GM21529 (cell line): ENCODE measurements around the gene AGAP1.

Source experiments
- ATAC-seq: cut with Tn5 transposase; IDR thresholded peaks from one replicate; pipeline ENCODE4 v1.9.1; 2021; ENCODE audit not compliant: unreplicated experiment

Gene AGAP1

GRCh38 chr2:235703711-235704295, 210.0 kb downstream of the AGAP1 start:
- no peak for ATAC-seq

- no peak for ATAC-seq
Observed at GRCh38 chr2:235705296-235705695, 211.5 kb downstream of the AGAP1 start.

GRCh38 chr2:235706506-235706905, 212.7 kb downstream of the AGAP1 start:
- no peak for ATAC-seq

- no peak for ATAC-seq
Observed at GRCh38 chr2:235707411-235708096, 213.7 kb downstream of the AGAP1 start.

GRCh38 chr2:235709124-235709813, 215.4 kb downstream of the AGAP1 start:
- ATAC-seq: no peak

- no peak for ATAC-seq
Observed at GRCh38 chr2:235709969-235710879, 216.4 kb downstream of the AGAP1 start.

GRCh38 chr2:235710933-235711332, 217.1 kb downstream of the AGAP1 start:
- no peak for ATAC-seq

GRCh38 chr2:235711527-235711926, 217.7 kb downstream of the AGAP1 start:
- no peak for ATAC-seq

- ATAC-seq: no peak
Observed at GRCh38 chr2:235712176-235712575, 218.3 kb downstream of the AGAP1 start.

GRCh38 chr2:235713189-235713588, 219.3 kb downstream of the AGAP1 start:
- no peak for ATAC-seq

- no peak for ATAC-seq
Observed at GRCh38 chr2:235715601-235716000, 221.8 kb downstream of the AGAP1 start.

GRCh38 chr2:235716875-235717496, 223.1 kb downstream of the AGAP1 start:
- no peak for ATAC-seq

- no peak for ATAC-seq
Observed at GRCh38 chr2:235719146-235719942, 225.5 kb downstream of the AGAP1 start.

GRCh38 chr2:235721625-235722024, 227.8 kb downstream of the AGAP1 start:
- no peak for ATAC-seq

GRCh38 chr2:235722869-235723268, 229.0 kb downstream of the AGAP1 start:
- no peak for ATAC-seq

- no peak for ATAC-seq
Observed at GRCh38 chr2:235723371-235723770, 229.5 kb downstream of the AGAP1 start.

GRCh38 chr2:235723811-235724465, 230.1 kb downstream of the AGAP1 start:
- ATAC-seq: no peak

GRCh38 chr2:235725016-235725489, 231.2 kb downstream of the AGAP1 start:
- ATAC-seq: no peak

- no peak for ATAC-seq
Observed at GRCh38 chr2:235725841-235726240, 232.0 kb downstream of the AGAP1 start.
